Activated CD4-positive, alpha-beta T cell treated with anti-CD3 and anti-CD28 coated beads, Interleukin-2, amount 10 ng/mL, durations not matched to agents 7 days and 5 days (primary cell): ENCODE results near the gene PFKFB1. TPM values are rescaled to one million over a fixed set of nuclear protein-coding genes. Genes with fewer than 3 reads are reported as not detected.

Experiments
- CTCF ChIA-PET: fragments of 350-600 bp; sonication (Branson Sonifier 250); formaldehyde crosslinking; loops from one replicate; lab custom pipeline; 2021; ENCODE audit warnings: antibody characterized with exemption; lab: Charles Lee
- POLR2A ChIA-PET: fragments of 350-600 bp; sonication (Branson Sonifier 250); formaldehyde crosslinking; loops from one replicate; lab custom pipeline; 2021; ENCODE audit warnings: antibody characterized with exemption; lab: Charles Lee
- DNase-seq: peaks from one replicate; pipeline ENCODE4 v3.0.0-alpha.2; 2020
- H3K27ac Mint-ChIP-seq: one replicate; pipeline ENCODE4 v1.8.0; 2021; ENCODE audit warnings: mild to moderate bottlenecking, moderate library complexity, mixed read lengths
- H3K27me3 Mint-ChIP-seq: one replicate; pipeline ENCODE4 v1.8.0; 2021; ENCODE audit warnings: mixed read lengths
- H3K36me3 Mint-ChIP-seq: one replicate; pipeline ENCODE4 v1.8.0; 2021; ENCODE audit warnings: low read depth, mixed read lengths
- H3K4me1 Mint-ChIP-seq: one replicate; pipeline ENCODE4 v1.8.0; 2021; ENCODE audit warnings: mixed read lengths
- H3K4me3 Mint-ChIP-seq: one replicate; pipeline ENCODE4 v1.8.0; 2021; ENCODE audit warnings: mild to moderate bottlenecking, moderate library complexity, mixed read lengths
- H3K9me3 Mint-ChIP-seq: one replicate; pipeline ENCODE4 v1.8.0; 2021; ENCODE audit warnings: mixed read lengths
- total RNA-seq, 2 experiments: library from RNA; stranded (reverse); gene quantifications; one replicate each; pipeline ENCODE4 v1.2.3, GENCODE V29; 2021

The PFKFB1 gene
- total RNA-seq, 2 experiments from 2014 or later: 0.23 to 0.64 TPM

DNA sequence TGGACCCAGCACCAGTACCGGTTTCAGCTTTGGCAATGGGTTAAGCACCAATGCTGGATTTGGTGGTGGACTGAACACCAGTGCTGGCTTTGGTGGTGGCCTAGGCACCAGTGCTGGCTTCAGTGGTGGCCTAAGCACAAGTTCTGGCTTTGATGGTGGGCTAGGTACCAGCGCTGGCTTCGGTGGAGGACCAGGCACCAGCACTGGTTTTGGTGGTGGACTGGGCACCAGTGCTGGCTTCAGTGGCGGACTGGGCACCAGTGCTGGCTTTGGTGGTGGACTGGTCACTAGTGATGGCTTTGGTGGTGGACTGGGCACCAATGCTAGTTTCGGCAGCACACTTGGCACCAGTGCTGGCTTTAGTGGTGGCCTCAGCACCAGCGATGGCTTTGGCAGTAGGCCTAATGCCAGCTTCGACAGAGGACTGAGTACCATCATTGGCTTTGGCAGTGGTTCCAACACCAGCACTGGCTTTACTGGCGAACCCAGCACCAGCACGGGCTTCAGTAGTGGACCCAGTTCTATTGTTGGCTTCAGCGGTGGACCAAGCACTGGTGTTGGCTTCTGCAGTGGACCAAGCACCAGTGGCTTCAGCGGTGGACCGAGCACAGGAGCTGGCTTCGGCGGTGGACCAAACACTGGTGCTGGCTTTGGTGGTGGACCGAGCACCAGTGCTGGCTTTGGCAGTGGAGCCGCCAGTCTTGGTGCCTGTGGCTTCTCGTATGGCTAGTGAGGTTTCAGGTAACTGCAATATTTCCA, 63.5 kb downstream of the PFKFB1 start:
- Mint-ChIP-seq H3K9me3 (no peaks in the 10 kb centered on the region), H3K27ac (no peak overlapping the region), H3K36me3 (no peaks in the 10 kb centered on the region), H3K27me3 (no peaks in the 10 kb centered on the region), H3K4me3 (no peak overlapping the region), H3K4me1 (no peaks in the 10 kb centered on the region)
- no peak for DNase-seq
- CTCF ChIA-PET: no interaction called here
- POLR2A ChIA-PET: no interaction called here

DNA sequence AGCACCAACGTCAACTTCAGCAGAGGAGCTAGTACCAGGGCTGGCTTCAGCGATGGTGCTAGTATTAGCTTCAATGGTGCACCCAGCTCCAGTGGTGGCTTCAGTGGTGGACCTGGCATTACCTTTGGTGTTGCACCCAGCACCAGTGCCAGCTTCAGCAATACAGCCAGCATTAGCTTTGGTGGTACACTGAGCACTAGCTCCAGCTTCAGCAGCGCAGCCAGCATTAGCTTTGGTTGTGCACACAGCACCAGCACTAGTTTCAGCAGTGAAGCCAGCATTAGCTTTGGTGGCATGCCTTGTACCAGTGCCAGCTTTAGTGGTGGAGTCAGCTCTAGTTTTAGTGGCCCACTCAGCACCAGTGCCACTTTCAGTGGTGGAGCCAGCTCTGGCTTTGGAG, 65.1 kb downstream of the PFKFB1 start:
- DNase-seq: no peak
- ChIA-PET CTCF (interaction anchor here (0.9 kb wide), 1 partner anchor 24 kb away, joined by 3 read pairs; no protein-coding TSS in a partner anchor), POLR2A (no interaction called here)
- Mint-ChIP-seq H3K36me3 (no peaks in the 10 kb centered on the region), H3K4me1 (no peaks in the 10 kb centered on the region), H3K4me3 (no peak overlapping the region), H3K27me3 (no peaks in the 10 kb centered on the region), H3K9me3 (no peaks in the 10 kb centered on the region), H3K27ac (no peak overlapping the region)

- CTCF ChIA-PET: no interaction called here
- H3K4me1 Mint-ChIP-seq: peaks cover 4% of the 10 kb centered on the region
- H3K27ac Mint-ChIP-seq: no peak overlapping the region
- no peaks in the 10 kb centered on the region for H3K9me3 Mint-ChIP-seq
- POLR2A ChIA-PET: no interaction called here
- no peaks in the 10 kb centered on the region for H3K27me3 Mint-ChIP-seq
- no peak for DNase-seq
- no peaks in the 10 kb centered on the region for H3K36me3 Mint-ChIP-seq
- H3K4me3 Mint-ChIP-seq: no peak overlapping the region
Measured at GRCh38 chrX:54926978-54927377, 67.0 kb downstream of the PFKFB1 start.

- Mint-ChIP-seq H3K36me3 (no peaks in the 10 kb centered on the region), H3K27ac (no peak overlapping the region), H3K27me3 (peaks cover 8% of the 10 kb centered on the region), H3K4me1 (peaks cover 19% of the 10 kb centered on the region), H3K4me3 (no peak overlapping the region), H3K9me3 (no peaks in the 10 kb centered on the region)
- DNase-seq: no peak
- CTCF ChIA-PET: no interaction called here
- POLR2A ChIA-PET: no interaction called here
Measured at GRCh38 chrX:54923376-54923775, 70.6 kb downstream of the PFKFB1 start.

GRCh38 chrX:54922547-54922946, 71.4 kb downstream of the PFKFB1 start:
- Mint-ChIP-seq H3K36me3 (no peaks in the 10 kb centered on the region), H3K4me1 (peaks cover 19% of the 10 kb centered on the region), H3K27ac (no peak overlapping the region), H3K9me3 (no peaks in the 10 kb centered on the region), H3K4me3 (no peak overlapping the region), H3K27me3 (peaks cover 8% of the 10 kb centered on the region)
- POLR2A ChIA-PET: no interaction called here
- no peak for DNase-seq
- CTCF ChIA-PET: interaction anchor here (0.6 kb wide), 1 partner anchor 121 kb away, joined by 3 read pairs; no protein-coding TSS in a partner anchor

DNA sequence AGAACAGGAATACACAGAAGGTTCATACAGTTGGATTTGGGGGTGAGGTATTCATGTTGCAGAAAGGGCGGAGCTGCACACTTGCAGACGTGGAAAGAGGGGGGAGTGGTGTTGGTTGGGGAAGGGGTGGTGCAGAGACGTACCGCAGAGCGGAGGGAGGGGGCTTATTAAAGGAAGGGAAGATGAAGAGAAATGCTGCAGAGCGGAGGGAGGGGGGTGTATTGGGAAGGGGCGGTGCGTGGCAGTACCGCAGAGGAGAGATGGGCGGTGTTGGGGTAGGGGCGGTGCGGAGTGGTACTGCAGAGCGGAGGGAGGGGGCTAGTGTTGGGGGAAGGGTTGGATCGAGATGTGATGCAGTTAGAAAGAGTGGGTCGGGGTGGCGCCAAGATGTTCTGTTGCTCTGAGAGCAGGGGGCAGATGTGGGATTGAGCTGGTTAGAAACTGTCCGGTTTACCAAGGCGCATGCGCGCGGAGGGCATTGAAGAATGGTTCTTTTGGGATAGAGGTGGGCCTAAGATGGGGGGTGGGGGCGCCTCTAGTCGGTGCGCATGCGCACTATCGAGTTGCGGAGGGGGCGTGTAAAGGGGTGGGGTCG, 72.5 kb downstream of the PFKFB1 start:
- Mint-ChIP-seq H3K27me3 (peaks cover 8% of the 10 kb centered on the region), H3K36me3 (no peaks in the 10 kb centered on the region), H3K4me3 (peak overlapping the region; percentile 79), H3K9me3 (no peaks in the 10 kb centered on the region), H3K4me1 (peaks cover 19% of the 10 kb centered on the region), H3K27ac (peak overlapping the region; percentile 77)
- POLR2A ChIA-PET: no interaction called here
- CTCF ChIA-PET: interaction anchor here (0.6 kb wide), 1 partner anchor 122 kb away, joined by 3 read pairs; no protein-coding TSS in a partner anchor
- peak; percentile 53 for DNase-seq

GRCh38 chrX:54920610-54921426, 73.2 kb downstream of the PFKFB1 start, which contains the start of gene TRO:
TRO (plus strand) TSS chrX:54920824; CDS start chrX:54922247, 1,423 bp downstream.
- peaks cover 8% of the 10 kb centered on the region for H3K27me3 Mint-ChIP-seq
- H3K9me3 Mint-ChIP-seq: no peaks in the 10 kb centered on the region
- ChIA-PET POLR2A (no interaction called here), CTCF (no interaction called here)
- H3K27ac Mint-ChIP-seq: peak within 1 kb of the TSS; percentile 77
- H3K4me3 Mint-ChIP-seq: peak within 1 kb of the TSS; percentile 79
- peaks cover 19% of the 10 kb centered on the region for H3K4me1 Mint-ChIP-seq
- no peak for DNase-seq
- no peaks in the 10 kb centered on the region for H3K36me3 Mint-ChIP-seq

GRCh38 chrX:54909941-54910340, 84.0 kb downstream of the PFKFB1 start:
- POLR2A ChIA-PET: no interaction called here
- DNase-seq: no peak
- H3K4me1 Mint-ChIP-seq: no peaks in the 10 kb centered on the region
- H3K9me3 Mint-ChIP-seq: peaks cover 3% of the 10 kb centered on the region
- no peak overlapping the region for H3K4me3 Mint-ChIP-seq
- CTCF ChIA-PET: no interaction called here
- no peak overlapping the region for H3K27ac Mint-ChIP-seq
- H3K27me3 Mint-ChIP-seq: no peaks in the 10 kb centered on the region
- no peaks in the 10 kb centered on the region for H3K36me3 Mint-ChIP-seq

DNA sequence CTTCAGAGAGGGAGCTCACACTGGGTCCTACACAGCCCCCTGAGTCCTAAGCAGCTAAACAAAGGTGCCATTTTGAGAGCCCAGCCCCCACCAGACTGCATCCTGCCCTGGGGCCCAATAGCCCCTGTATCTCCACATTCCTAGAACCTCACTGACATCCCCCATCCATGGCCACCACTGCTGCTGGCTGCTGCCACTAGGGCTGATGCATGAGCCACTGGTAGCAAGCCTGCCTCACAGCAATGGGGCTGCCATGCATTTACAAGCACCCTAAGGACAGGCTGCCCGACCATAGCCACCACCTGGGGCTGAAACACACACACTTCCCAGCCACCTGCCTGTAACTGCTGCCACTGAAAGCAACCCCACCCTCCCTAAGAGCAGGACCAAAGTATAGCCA, 99.8 kb downstream of the PFKFB1 start:
- no peaks in the 10 kb centered on the region for H3K4me1 Mint-ChIP-seq
- no peaks in the 10 kb centered on the region for H3K27me3 Mint-ChIP-seq
- no peaks in the 10 kb centered on the region for H3K36me3 Mint-ChIP-seq
- H3K9me3 Mint-ChIP-seq: no peaks in the 10 kb centered on the region
- no peak for DNase-seq
- H3K27ac Mint-ChIP-seq: no peak overlapping the region
- POLR2A ChIA-PET: no interaction called here
- CTCF ChIA-PET: interaction anchor here (0.6 kb wide), 1 partner anchor 1871 kb away, joined by 4 read pairs; no protein-coding TSS in a partner anchor
- H3K4me3 Mint-ChIP-seq: no peak overlapping the region

- ChIA-PET POLR2A (no interaction called here), CTCF (no interaction called here)
- peak; percentile 49 for DNase-seq
- Mint-ChIP-seq H3K9me3 (no peaks in the 10 kb centered on the region), H3K36me3 (no peaks in the 10 kb centered on the region), H3K4me1 (no peaks in the 10 kb centered on the region), H3K4me3 (no peak overlapping the region), H3K27ac (no peak overlapping the region), H3K27me3 (no peaks in the 10 kb centered on the region)
Measured at GRCh38 chrX:54891573-54891972, 102.4 kb downstream of the PFKFB1 start.

GRCh38 chrX:54885740-54886139, 108.2 kb downstream of the PFKFB1 start:
- no peaks in the 10 kb centered on the region for H3K4me1 Mint-ChIP-seq
- H3K4me3 Mint-ChIP-seq: no peak overlapping the region
- no peak overlapping the region for H3K27ac Mint-ChIP-seq
- no peak for DNase-seq
- H3K9me3 Mint-ChIP-seq: no peaks in the 10 kb centered on the region
- H3K36me3 Mint-ChIP-seq: no peaks in the 10 kb centered on the region
- POLR2A ChIA-PET: no interaction called here
- no peaks in the 10 kb centered on the region for H3K27me3 Mint-ChIP-seq
- CTCF ChIA-PET: no interaction called here
